HG02798 (cell line): ENCODE results near the gene LTB.
"Not testable (repeated sequence)": the region's sequence is repeated elsewhere in the genome, so short reads cannot be mapped to it uniquely, and the experiment has no call there.

Experiments used
- ATAC-seq: cut with Tn5 transposase; IDR thresholded peaks from one replicate; pipeline ENCODE4 v1.9.1; 2021; ENCODE audit warnings: mild to moderate bottlenecking; ENCODE audit not compliant: unreplicated experiment, poor library complexity

LTB gene

DNA sequence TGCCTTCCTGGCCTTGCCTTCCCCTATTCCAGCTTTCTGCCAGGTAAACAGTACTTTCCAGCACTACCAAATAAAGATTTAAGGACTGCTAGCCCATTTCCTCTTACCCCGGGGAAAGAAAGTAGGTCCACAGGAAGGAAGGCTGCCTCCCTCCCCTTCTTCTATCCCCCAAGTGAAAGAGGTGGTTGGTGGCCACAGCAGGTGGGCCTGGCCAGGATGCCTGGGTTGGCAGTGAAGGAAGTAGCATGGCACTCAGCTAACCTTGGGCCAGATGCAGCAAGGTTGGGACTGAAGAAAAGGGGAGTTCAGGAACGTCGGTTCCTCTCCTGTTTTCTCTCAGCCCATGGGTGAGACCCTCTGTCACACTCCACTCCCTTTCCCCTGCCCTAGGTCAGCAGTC lies 25.9 kb downstream of the LTB start:
- no peak for ATAC-seq

DNA sequence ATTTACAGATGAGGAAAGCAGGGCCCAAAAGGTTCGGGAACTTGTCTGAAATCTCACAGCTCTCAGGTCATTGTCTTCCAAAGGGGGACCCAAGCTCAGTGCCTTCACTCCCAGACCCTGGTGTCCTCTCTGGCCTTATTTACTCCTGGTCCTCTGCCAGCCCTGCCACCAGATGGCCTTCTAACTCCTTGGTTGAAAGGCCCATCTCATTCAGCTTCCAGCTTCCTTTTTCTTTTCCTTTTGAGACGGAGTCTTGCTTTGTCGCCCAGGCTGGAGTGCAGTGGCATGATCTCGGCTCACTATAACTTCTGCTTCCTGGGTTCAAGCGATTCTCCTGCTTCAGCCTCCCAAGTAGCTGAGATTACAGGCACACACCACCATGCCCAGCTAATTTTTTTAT lies 30.9 kb downstream of the LTB start:
- ATAC-seq: not testable (repeated sequence)

GRCh38 chr6:31548544-31548873 lies 33.7 kb downstream of the LTB start:
- ATAC-seq: no peak

DNA sequence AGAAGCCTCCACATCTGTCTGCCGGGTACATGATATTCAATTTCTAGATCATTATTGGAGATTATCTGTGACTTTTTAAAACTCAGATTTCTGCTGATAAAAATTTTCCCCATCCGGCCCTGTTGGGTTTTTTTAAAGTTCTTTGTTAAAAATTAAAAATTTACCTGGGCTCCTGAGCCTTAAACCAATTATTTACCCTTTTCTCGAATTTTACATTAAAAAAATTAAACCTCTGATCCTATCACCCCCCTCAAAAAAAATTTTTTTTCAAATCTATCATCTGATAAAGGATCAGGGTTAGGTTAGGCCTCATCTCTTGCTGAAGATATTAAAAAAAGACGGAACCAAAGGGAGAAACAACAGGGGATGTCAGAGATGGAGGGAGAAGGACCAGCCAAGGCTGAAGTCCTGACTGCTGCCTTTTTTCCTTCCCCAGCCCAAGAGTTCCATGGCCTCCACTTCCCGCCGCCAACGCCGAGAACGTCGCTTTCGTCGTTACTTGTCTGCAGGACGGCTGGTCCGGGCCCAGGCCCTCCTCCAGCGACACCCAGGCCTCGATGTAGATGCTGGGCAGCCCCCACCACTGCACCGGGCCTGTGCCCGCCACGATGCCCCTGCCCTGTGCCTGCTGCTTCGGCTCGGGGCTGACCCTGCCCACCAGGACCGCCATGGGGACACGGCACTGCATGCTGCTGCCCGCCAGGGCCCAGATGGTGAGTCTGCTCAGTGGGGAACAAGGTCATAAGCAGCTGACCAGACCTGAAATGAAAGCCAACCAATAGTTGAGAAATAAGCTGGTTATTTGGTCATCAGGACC lies 34.3 kb downstream of the LTB start:
- ATAC-seq: no peak

DNA sequence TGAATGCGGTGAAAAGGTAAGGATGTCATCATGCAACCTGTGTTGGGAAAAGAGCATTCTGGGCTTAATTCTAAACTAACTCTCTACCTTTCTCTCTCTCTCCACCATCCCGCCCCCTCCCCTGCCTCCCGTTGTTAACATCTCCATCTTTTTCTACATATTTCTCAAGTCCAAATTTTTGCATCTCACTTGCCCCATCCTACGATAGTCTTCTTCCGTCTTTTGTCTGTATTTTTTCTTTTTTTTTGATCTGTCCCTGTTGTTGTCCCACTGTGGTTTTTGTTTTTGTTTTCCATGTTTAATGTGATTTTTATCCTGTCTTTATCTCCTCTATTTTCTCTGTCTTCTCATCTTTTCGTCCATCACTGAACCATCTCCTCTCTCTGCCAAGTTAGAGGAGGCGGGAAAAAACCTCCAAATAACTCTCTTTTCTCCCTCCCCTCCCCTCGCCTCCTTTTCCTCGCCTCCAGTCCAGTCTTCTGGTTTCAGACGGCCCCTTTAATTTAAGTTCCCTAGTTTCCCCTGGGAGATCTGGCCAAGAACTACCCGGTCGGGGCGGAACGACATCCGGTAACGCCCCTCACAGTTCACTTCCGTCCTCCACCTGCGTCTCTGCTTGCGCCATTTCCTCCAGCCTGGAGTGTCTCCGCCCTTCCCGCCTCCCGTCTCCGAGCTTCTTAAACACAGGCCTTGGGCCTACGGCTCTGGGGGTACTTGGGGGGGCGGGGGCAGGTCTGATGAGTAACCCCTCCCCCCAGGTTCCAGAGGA lies 35.1 kb downstream of the LTB start, which contains the start of gene NFKBIL1:
Gene NFKBIL1 (plus strand): TSS at position 651 of the 769 bp plus-strand sequence. CDS start 87 bp downstream, at position 738.
- peak; percentile 79 for ATAC-seq

GRCh38 chr6:31546339-31546957 lies 35.8 kb downstream of the LTB start, which contains the start of gene ATP6V1G2:
ATP6V1G2 (minus strand) TSS chr6:31546608; CDS start chr6:31546559, 49 bp downstream.
- peak; percentile 59 for ATAC-seq

DNA sequence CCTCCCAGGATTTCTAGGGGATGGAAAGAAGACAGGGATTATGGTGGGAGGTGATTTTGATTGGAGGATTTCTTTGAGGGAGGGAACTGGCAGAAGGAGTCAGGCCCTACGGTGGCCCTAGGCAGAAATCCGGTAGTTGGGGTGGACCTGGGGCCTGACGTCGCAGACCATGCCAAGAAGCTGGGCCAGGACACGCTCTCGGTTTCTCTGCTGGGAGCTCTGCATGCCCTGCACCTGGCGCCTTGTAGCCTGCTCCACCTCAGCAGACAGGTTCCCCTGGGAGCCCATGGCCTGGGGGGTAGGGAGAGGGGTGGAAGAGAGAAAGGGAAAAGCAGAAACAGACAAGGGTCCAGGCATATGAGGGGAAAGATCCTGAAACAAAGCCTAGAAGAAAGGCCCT lies 36.9 kb downstream of the LTB start:
- ATAC-seq: no peak

GRCh38 chr6:31544676-31545075 lies 37.5 kb downstream of the LTB start:
- no peak for ATAC-seq

DNA sequence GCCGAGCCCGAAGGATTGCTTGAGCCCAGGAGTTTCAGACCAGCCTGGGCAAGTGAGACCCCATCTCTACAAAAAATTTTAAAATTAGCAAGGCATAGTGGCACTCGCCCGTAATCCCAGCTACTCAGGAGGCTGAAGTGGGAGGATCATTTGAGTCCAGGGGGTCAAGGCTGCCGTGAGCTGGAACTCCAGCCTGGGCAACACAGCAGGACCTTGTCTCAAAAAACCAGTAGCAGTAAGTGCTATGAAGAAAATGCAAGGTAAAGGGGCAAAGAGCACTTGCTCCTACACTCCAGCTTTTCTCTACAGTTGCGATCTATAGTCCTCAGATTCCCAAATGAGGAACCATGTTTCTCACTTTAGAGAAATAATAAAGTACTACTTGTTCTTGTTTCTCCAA lies 38.6 kb downstream of the LTB start:
- no peak for ATAC-seq

DNA sequence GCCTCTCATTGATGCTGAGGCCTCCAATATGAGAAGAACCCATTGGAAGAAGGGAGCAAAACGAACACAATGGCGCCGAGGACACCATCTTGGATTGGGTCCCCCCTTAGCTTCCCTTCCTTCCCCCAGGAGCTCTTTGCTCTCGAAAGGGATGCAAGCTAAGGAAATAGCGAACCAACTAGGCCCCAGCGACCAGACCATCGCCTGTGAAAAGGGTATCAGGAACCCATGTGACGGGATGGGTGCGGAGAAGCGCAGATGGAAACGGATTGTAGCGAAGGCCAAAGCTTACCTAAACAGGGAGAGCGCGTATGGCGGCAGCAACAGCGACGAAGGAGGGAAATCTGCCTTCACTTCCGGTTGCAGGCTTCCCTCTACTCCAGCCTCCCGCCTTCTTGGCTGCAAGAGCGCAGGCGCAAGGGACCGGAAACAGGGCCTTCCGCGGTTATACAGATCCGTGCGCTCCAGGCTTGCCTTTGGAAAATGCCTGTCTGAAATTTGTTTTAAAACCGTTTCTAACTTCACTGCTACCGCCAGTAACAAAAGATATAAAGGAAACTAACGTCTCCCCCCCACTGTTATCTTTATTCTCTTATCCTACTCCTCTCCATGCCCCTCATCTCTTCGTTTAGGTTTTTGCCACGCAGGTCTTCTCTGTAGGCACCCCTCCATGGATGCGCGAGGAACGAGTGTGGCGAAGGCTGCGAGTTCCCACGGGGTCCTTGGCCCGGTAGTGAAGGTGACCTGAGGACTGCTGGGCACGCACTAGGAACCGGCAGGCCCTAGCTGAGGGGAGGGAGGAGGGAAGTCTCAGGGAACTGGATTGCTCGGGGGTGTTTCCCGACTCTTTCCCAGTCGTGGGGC lies 40.3 kb downstream of the LTB start, which contains the start of gene DDX39B:
Gene DDX39B (minus strand): TSS at position 346 of the 864 bp plus-strand sequence. CDS start 1,471 bp downstream, outside the sequence.
- peak; percentile 75 for ATAC-seq

- ATAC-seq: no peak
These were observed 41.1 kb downstream of the LTB start for GRCh38 chr6:31541059-31541657.

DNA sequence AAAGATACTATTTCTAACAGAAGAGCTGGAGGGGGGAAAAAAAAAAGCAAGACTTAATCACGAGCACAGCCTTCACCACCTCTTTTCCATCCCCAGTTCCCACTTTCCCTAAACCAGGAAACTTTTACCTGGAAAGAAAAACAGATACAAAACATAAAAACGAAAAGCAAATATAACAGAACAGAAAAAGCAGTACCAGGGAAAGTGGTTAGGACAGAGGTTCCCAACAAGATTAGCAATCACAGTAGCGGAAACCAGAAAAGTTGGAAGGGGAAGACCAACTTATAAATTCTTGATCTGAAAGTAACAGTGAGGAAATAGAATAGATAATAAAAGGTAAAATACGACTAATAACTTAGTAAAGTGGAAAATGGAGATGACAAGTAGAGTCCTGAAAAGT lies 41.6 kb downstream of the LTB start:
- no peak for ATAC-seq

DNA sequence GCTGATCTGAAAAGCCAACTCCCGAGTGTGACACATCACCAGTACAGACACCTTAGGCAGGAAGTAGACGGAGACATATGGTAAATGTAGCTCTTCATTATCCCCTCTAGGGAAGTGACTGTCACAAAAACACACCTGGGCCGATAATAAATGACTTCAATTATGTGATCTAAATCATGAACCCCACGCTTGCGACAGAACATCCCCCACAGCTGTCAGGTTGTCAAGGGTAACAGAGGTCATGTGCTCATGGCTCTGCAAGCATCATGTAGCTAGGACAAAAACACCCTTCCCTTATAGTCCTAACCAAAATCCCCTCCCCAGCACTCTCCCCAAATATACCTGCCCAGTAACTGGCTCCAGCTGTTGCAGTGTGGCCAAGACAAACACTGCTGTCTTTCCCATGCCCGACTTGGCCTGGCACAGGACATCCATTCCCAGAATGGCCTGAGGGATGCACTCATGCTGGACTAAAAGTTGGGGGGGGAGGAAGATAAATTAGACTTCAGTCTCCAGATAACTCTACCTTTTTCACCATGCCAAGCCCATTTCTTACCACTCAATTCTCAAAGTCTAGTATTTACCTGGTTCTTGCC lies 43.3 kb downstream of the LTB start:
- ATAC-seq: no peak

DNA sequence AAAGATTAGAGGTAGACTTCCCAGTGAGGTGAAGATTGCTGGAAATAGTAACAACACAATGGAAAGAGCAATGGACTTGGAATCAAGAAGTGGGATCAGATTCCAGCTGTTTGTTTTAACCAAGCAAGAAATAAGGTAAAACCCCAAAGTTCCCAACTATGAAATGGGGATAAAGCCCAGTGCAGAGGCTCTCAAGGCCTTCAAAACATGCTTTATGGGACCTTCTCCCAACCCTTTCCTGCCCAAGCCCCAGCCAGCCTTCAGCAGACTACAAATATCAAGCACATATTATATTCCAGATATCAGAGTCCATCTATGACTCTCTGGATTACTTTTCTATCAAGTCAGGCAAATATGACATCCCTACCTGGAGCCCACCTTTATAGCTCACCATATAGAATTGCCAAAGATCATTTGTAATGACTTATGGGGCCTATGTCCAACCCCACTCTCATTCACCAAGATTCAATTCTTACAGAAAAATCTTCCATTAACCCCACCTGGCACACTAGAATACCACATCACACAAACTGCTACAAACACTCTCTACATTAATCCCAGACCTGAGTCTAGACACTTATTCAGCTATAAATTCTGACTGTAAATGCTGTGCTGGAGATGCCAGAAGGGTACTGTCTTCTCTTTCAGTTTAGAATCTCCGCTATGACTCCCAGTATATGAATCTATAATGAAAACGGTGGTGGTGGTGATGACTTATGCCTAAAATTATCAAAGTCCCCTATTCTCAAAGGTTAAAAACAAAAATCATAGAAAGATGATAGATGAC lies 46.5 kb downstream of the LTB start:
- ATAC-seq: no peak

DNA sequence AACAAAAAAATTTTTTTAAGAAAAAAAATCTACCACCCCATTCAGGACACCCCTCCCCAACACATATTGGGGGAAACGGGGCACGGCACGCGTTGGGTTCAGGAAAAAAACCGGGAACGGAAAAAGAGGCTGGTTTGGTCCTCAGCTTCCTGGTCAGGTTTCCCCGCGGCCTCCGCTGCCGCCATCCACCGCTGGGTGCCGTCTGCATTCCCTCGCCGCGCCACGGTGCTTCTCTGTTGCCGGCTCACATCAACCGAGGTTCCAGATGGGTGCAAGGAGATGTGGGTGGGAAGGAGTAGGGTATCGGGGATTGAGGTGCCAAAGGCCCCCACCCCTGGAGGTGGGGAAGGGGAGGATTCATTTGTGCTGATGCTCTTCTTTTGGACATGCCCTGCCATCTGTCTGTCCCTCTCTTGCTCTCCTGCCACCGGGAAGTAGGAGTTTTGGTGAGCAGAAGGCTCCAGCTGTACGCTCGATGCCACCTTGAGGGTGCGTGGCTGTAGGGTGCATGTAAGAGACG lies 47.6 kb downstream of the LTB start:
- ATAC-seq: no peak

DNA sequence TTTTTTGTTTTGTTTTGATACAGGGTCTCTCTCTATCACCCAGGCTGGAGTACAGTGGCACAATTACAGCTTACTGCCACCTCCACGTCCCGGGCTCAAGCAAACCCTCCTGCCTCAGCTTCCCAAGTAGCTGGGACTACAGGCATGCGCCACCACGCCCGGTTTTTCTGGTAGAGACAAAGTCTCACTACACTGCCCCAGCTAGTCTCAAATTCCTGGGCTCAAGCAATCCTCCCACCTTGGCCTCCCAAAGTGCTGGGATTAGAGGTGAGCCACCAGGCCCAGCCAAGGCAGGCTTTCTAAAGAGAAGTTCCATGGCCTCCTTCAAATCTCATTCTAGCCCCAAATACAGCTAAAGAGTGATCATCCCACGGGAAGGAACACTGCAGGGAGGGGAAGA lies 48.2 kb downstream of the LTB start:
- no peak for ATAC-seq

DNA sequence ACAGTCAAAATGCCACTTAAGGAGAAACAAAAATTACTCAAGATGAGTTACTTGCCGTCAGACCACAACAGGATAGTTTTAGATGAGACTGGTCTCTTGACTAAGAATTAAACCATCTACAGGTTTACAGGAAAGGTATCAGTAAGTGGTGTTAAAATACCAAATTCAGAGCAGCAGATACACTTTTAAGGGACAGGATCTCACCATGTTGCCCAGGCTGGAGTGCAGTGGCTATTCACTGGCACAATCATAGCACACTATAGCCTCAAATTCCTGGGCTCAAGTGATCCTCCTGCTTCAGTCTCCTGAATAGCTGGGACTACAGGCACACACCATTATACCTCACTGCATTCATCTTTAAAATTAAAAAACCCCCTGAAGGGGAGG lies 48.8 kb downstream of the LTB start:
- no peak for ATAC-seq
